ENCODE data around the gene ERRFI1.

DNA sequence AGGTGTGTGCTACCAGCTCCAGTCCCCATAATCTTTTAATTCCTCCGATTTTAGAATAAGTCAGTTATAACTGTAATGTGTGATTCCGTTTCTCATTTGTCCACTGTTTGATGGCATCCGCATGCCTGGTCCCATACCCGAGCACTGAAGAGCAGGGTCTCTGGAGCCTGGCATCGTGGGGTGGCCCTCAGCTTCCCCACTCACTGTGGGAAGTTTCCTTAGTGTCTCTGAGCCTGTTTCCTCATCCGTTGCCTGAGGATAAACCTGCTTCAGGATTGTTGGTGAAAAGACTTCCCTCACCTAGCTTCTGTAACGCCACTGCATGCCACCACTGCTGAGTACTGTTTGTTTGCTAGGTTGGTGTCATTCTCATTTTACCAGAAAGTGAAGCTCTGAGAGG, 45.1 kb downstream of the ERRFI1 start:
- no peak for TF ChIP-seq POLR2AphosphoS5 (IDR thresholded peaks at IDR 0.05; ENCODE audit: low read depth, low read length)
- no peak for TF ChIP-seq TAF1 (IDR thresholded peaks at IDR 0.05; ENCODE audit: borderline replicate concordance, low read depth, low read length)

Data from GM12892 (cell line).